Panc1 (cell line): ENCODE results near the gene ARPC2. TPM values are rescaled to one million over a fixed set of nuclear protein-coding genes. Genes with fewer than 3 reads are reported as not detected.

ENCODE experiments used
- ATAC-seq: fragments of 200-7000 bp; cut with Tn5 transposase; 2 replicates; pipeline ENCODE4 v1.9.1; 2020; ENCODE audit warnings: mild to moderate bottlenecking, moderate library complexity
- BruUV-seq: library from RNA; stranded (reverse); fragments of 400-500 nt; replicated peaks from 2 replicates; lab custom pipeline; 2021; lab: Mats Ljungman, UMichigan
- CTCF ChIA-PET: fragments of 300-600 bp; sonication (Branson Sonifier 250); formaldehyde crosslinking; loops from one replicate; lab custom pipeline; 2022; ENCODE audit warnings: antibody characterized with exemption; lab: Charles Lee
- POLR2A ChIA-PET: fragments of 300-600 bp; sonication (Branson Sonifier 250); formaldehyde crosslinking; loops from one replicate; lab custom pipeline; 2022; ENCODE audit warnings: antibody characterized with exemption; lab: Charles Lee
- DNase-seq: peaks from one replicate; pipeline ENCODE4 v3.0.0-alpha.2; 2010; ENCODE audit warnings: low read depth, low spot score
- H3K27ac ChIP-seq: 2 replicates; pipeline ENCODE4 v1.5.1; 2011; ENCODE audit warnings: mild to moderate bottlenecking, low read length, inconsistent platforms
- H3K27me3 ChIP-seq: fragments of 200-500 bp; sonication (Bioruptor generic); 2 replicates; pipeline ENCODE4 v1.6.0; 2014; ENCODE audit warnings: low read length, inconsistent platforms; ENCODE audit not compliant: control insufficient read depth, insufficient read depth
- H3K36me3 ChIP-seq: fragments of 200-500 bp; sonication (Bioruptor generic); 2 replicates; pipeline ENCODE4 v1.5.1; 2014; ENCODE audit warnings: inconsistent platforms, mild to moderate bottlenecking, low read length, moderate library complexity; ENCODE audit not compliant: control insufficient read depth, insufficient read depth
- H3K4me1 ChIP-seq: 2 replicates; pipeline ENCODE4 v1.5.1; 2011; ENCODE audit warnings: inconsistent platforms, mild to moderate bottlenecking, low read length, moderate library complexity; ENCODE audit not compliant: control insufficient read depth, insufficient read depth
- H3K4me3 ChIP-seq, 2 experiments: 2 replicates each; pipeline ENCODE4 v1.5.1; 2011 to 2012; ENCODE audit warnings: low read depth in 2 of 2, low read length in 2 of 2, mild to moderate bottlenecking in 2 of 2, inconsistent platforms in 1 of 2, moderate library complexity in 1 of 2
- H3K9me3 ChIP-seq: fragments of 200-500 bp; sonication (Bioruptor generic); 2 replicates; pipeline ENCODE4 v1.5.1; 2014; ENCODE audit warnings: low read depth, mild to moderate bottlenecking, inconsistent platforms, low read length, moderate library complexity; ENCODE audit not compliant: control insufficient read depth, insufficient read depth
- CTCF ChIP-seq: fragments of 450-650 bp; IDR thresholded peaks from 2 replicates; pipeline ENCODE4 v1.5.1; 2017; ENCODE audit warnings: mild to moderate bottlenecking
- POLR2AphosphoS5 ChIP-seq: IDR thresholded peaks from 2 replicates; pipeline ENCODE4 v1.6.1; 2012; ENCODE audit warnings: mild to moderate bottlenecking, low read depth, low read length, moderate library complexity
- REST ChIP-seq, 2 experiments: IDR thresholded peaks; 2 replicates each; pipeline ENCODE4 v1.6.1; 2011 to 2012; ENCODE audit warnings: low read depth in 2 of 2, control low read depth in 1 of 2, low read length in 1 of 2, mild to moderate bottlenecking in 1 of 2, moderate library complexity in 1 of 2; ENCODE audit not compliant: insufficient read depth in 1 of 2
- SIN3A ChIP-seq: IDR thresholded peaks from 2 replicates; pipeline ENCODE4 v1.6.1; 2012; ENCODE audit warnings: low read depth, mild to moderate bottlenecking, low read length, moderate library complexity, borderline replicate concordance; ENCODE audit not compliant: insufficient read depth
- TCF7L2 ChIP-seq: IDR thresholded peaks from 2 replicates; pipeline ENCODE4 v1.6.1; 2011; ENCODE audit warnings: mild to moderate bottlenecking, low read depth, low read length, inconsistent platforms
- in situ Hi-C: cut with HindIII; loops from 2 replicates; pipeline ENCODE4 v1.10.0; 2016; ENCODE audit warnings: low sequenced_read_pairs, low pct_unique_long_range_greater_than_20kb
- intact Hi-C: fragments of 100-400 bp; cut with micrococcal nuclease; formaldehyde crosslinking; loops from one replicate; pipeline ENCODE4 v1.10.0; 2022; ENCODE audit not compliant: unreplicated experiment
- total RNA-seq: library from RNA; stranded (reverse); gene quantifications from one replicate; pipeline ENCODE4 v1.2.1, GENCODE V29; 2021; ENCODE audit not compliant: unreplicated experiment

The ARPC2 gene
- total RNA-seq, 1 experiment from 2014 or later: 248 TPM

- peaks cover 55% of the 10 kb centered on the region for H3K36me3 ChIP-seq
- ATAC-seq: no peak
Measured at GRCh38 chr2:218244665-218245064, 27.7 kb downstream of the ARPC2 start.

GRCh38 chr2:218245214-218245613, 28.2 kb downstream of the ARPC2 start:
- CTCF ChIA-PET: no interaction called here
- ATAC-seq: no peak
- H3K36me3 ChIP-seq: peaks cover 54% of the 10 kb centered on the region

More at GRCh38 chr2:218244665-218245064, 27.7 kb downstream of the ARPC2 start:
- Histone ChIP-seq H3K27me3 (no peaks in the 10 kb centered on the region), H3K27ac (no peak overlapping the region), H3K9me3 (no peaks in the 10 kb centered on the region), H3K4me3 (no peak overlapping the region), H3K4me1 (no peaks in the 10 kb centered on the region)
- POLR2A ChIA-PET: no interaction called here
- no peak for DNase-seq
- CTCF ChIA-PET: no interaction called here
- intact Hi-C loops: no loop called here
- no TSS peak for BruUV-seq
- in situ Hi-C loops: no loop called here
- no peak for TF ChIP-seq TCF7L2
- TF ChIP-seq POLR2AphosphoS5: no peak

More at GRCh38 chr2:218245214-218245613, 28.2 kb downstream of the ARPC2 start:
- Histone ChIP-seq H3K9me3 (no peaks in the 10 kb centered on the region), H3K4me3 (no peak overlapping the region), H3K4me1 (no peaks in the 10 kb centered on the region), H3K27me3 (no peaks in the 10 kb centered on the region), H3K27ac (no peak overlapping the region)
- TF ChIP-seq TCF7L2: no peak
- TF ChIP-seq POLR2AphosphoS5: no peak
- no peak for TF ChIP-seq CTCF
- no peak for TF ChIP-seq SIN3A
- no peak for TF ChIP-seq REST (IDR thresholded peaks at IDR 0.05; ENCODE audit: insufficient read depth in 1 of 2, low read depth in 2 of 2, low read length in 1 of 2)
- intact Hi-C loops: no loop called here
- in situ Hi-C loops: no loop called here
- DNase-seq: no peak
- no TSS peak for BruUV-seq
- POLR2A ChIA-PET: no interaction called here
